Panc1 (cell line): ENCODE results near the gene RBP4. TPM values are rescaled to one million over a fixed set of nuclear protein-coding genes. Genes with fewer than 3 reads are reported as not detected.

Experiments
- ATAC-seq: fragments of 200-7000 bp; cut with Tn5 transposase; 2 replicates; pipeline ENCODE4 v1.9.1; 2020; ENCODE audit warnings: mild to moderate bottlenecking, moderate library complexity
- BruUV-seq: library from RNA; stranded (reverse); fragments of 400-500 nt; replicated peaks from 2 replicates; lab custom pipeline; 2021; lab: Mats Ljungman, UMichigan
- CTCF ChIA-PET: fragments of 300-600 bp; sonication (Branson Sonifier 250); formaldehyde crosslinking; loops from one replicate; lab custom pipeline; 2022; ENCODE audit warnings: antibody characterized with exemption; lab: Charles Lee
- POLR2A ChIA-PET: fragments of 300-600 bp; sonication (Branson Sonifier 250); formaldehyde crosslinking; loops from one replicate; lab custom pipeline; 2022; ENCODE audit warnings: antibody characterized with exemption; lab: Charles Lee
- DNase-seq: peaks from one replicate; pipeline ENCODE4 v3.0.0-alpha.2; 2010; ENCODE audit warnings: low read depth, low spot score
- H3K27ac ChIP-seq: 2 replicates; pipeline ENCODE4 v1.5.1; 2011; ENCODE audit warnings: mild to moderate bottlenecking, low read length, inconsistent platforms
- H3K27me3 ChIP-seq: fragments of 200-500 bp; sonication (Bioruptor generic); 2 replicates; pipeline ENCODE4 v1.6.0; 2014; ENCODE audit warnings: low read length, inconsistent platforms; ENCODE audit not compliant: control insufficient read depth, insufficient read depth
- H3K36me3 ChIP-seq: fragments of 200-500 bp; sonication (Bioruptor generic); 2 replicates; pipeline ENCODE4 v1.5.1; 2014; ENCODE audit warnings: inconsistent platforms, mild to moderate bottlenecking, low read length, moderate library complexity; ENCODE audit not compliant: control insufficient read depth, insufficient read depth
- H3K4me1 ChIP-seq: 2 replicates; pipeline ENCODE4 v1.5.1; 2011; ENCODE audit warnings: inconsistent platforms, mild to moderate bottlenecking, low read length, moderate library complexity; ENCODE audit not compliant: control insufficient read depth, insufficient read depth
- H3K4me3 ChIP-seq, 2 experiments: 2 replicates each; pipeline ENCODE4 v1.5.1; 2011 to 2012; ENCODE audit warnings: low read depth in 2 of 2, low read length in 2 of 2, mild to moderate bottlenecking in 2 of 2, inconsistent platforms in 1 of 2, moderate library complexity in 1 of 2
- H3K9me3 ChIP-seq: fragments of 200-500 bp; sonication (Bioruptor generic); 2 replicates; pipeline ENCODE4 v1.5.1; 2014; ENCODE audit warnings: low read depth, mild to moderate bottlenecking, inconsistent platforms, low read length, moderate library complexity; ENCODE audit not compliant: control insufficient read depth, insufficient read depth
- CTCF ChIP-seq: fragments of 450-650 bp; IDR thresholded peaks from 2 replicates; pipeline ENCODE4 v1.5.1; 2017; ENCODE audit warnings: mild to moderate bottlenecking
- POLR2AphosphoS5 ChIP-seq: IDR thresholded peaks from 2 replicates; pipeline ENCODE4 v1.6.1; 2012; ENCODE audit warnings: mild to moderate bottlenecking, low read depth, low read length, moderate library complexity
- REST ChIP-seq, 2 experiments: IDR thresholded peaks; 2 replicates each; pipeline ENCODE4 v1.6.1; 2011 to 2012; ENCODE audit warnings: low read depth in 2 of 2, control low read depth in 1 of 2, low read length in 1 of 2, mild to moderate bottlenecking in 1 of 2, moderate library complexity in 1 of 2; ENCODE audit not compliant: insufficient read depth in 1 of 2
- SIN3A ChIP-seq: IDR thresholded peaks from 2 replicates; pipeline ENCODE4 v1.6.1; 2012; ENCODE audit warnings: low read depth, mild to moderate bottlenecking, low read length, moderate library complexity, borderline replicate concordance; ENCODE audit not compliant: insufficient read depth
- TCF7L2 ChIP-seq: IDR thresholded peaks from 2 replicates; pipeline ENCODE4 v1.6.1; 2011; ENCODE audit warnings: mild to moderate bottlenecking, low read depth, low read length, inconsistent platforms
- in situ Hi-C: cut with HindIII; loops from 2 replicates; pipeline ENCODE4 v1.10.0; 2016; ENCODE audit warnings: low sequenced_read_pairs, low pct_unique_long_range_greater_than_20kb
- intact Hi-C: fragments of 100-400 bp; cut with micrococcal nuclease; formaldehyde crosslinking; loops from one replicate; pipeline ENCODE4 v1.10.0; 2022; ENCODE audit not compliant: unreplicated experiment
- total RNA-seq: library from RNA; stranded (reverse); gene quantifications from one replicate; pipeline ENCODE4 v1.2.1, GENCODE V29; 2021; ENCODE audit not compliant: unreplicated experiment

Gene RBP4
- total RNA-seq, 1 experiment from 2014 or later = 6.9 TPM

- in situ Hi-C loops = no loop called here
- CTCF ChIA-PET = no interaction called here
These were observed 27.8 kb downstream of the RBP4 start for GRCh38 chr10:93573051-93573909.

GRCh38 chr10:93572606-93573005 lies 28.4 kb downstream of the RBP4 start:
- ChIA-PET CTCF (no interaction called here), POLR2A (no interaction called here)
- DNase-seq = no peak
- peaks cover 14% of the 10 kb centered on the region for H3K4me1 ChIP-seq
- H3K4me3 ChIP-seq = no peak overlapping the region
- TF ChIP-seq TCF7L2 = no peak
- TF ChIP-seq REST (IDR thresholded peaks at IDR 0.05; ENCODE audit: insufficient read depth in 1 of 2, low read depth in 2 of 2, low read length in 1 of 2) = no peak
- TF ChIP-seq SIN3A = no peak
- TF ChIP-seq CTCF = no peak
- TF ChIP-seq POLR2AphosphoS5 = no peak
- no peak for ATAC-seq
- no peak overlapping the region for H3K27ac ChIP-seq
- intact Hi-C loops (no loop called here), in situ Hi-C loops (no loop called here)
- no peaks in the 10 kb centered on the region for H3K36me3 ChIP-seq
- H3K9me3 ChIP-seq = no peaks in the 10 kb centered on the region
- BruUV-seq = no TSS peak
- H3K27me3 ChIP-seq = peaks cover 18% of the 10 kb centered on the region

More at GRCh38 chr10:93573051-93573909, 27.8 kb downstream of the RBP4 start:
- DNase-seq (no peak), ATAC-seq (no peak)
- H3K27ac ChIP-seq = no peak overlapping the region
- POLR2A ChIA-PET = no interaction called here
- no peaks in the 10 kb centered on the region for H3K9me3 ChIP-seq
- H3K36me3 ChIP-seq = no peaks in the 10 kb centered on the region
- peaks cover 11% of the 10 kb centered on the region for H3K27me3 ChIP-seq
- peaks cover 15% of the 10 kb centered on the region for H3K4me1 ChIP-seq
- TF ChIP-seq POLR2AphosphoS5 = no peak
- no peak for TF ChIP-seq SIN3A
- TF ChIP-seq REST (IDR thresholded peaks at IDR 0.05; ENCODE audit: insufficient read depth in 1 of 2, low read depth in 2 of 2, low read length in 1 of 2) = no peak
- no peak for TF ChIP-seq CTCF
- TF ChIP-seq TCF7L2 = no peak
- BruUV-seq = no TSS peak
- H3K4me3 ChIP-seq = no peak overlapping the region
- intact Hi-C loops = no loop called here
